Measurements from ENCODE around the gene OR10J5.

Gene OR10J5

GRCh38 chr1:159561497-159561896, 25.7 kb upstream of the OR10J5 start:
- no peak for DNase-seq
- Histone ChIP-seq H3K4ac (ENCODE audit: low read depth, low read length) (no peak overlapping the region), H2BK15ac (replicated peaks; ENCODE audit: low read depth) (no peak overlapping the region), H3K36me3 (ENCODE audit: control insufficient read depth, insufficient read depth, low read length) (no peaks in the 10 kb centered on the region), H2BK120ac (ENCODE audit: low read depth, low read length) (no peak overlapping the region), H3K56ac (ENCODE audit: low read length) (no peak overlapping the region), H4K5ac (ENCODE audit: low read length) (no peak overlapping the region), H3K79me2 (ENCODE audit: control insufficient read depth, insufficient read depth, low read length) (no peaks in the 10 kb centered on the region), H3K79me1 (ENCODE audit: low read length) (no peaks in the 10 kb centered on the region), H3K4me1 (ENCODE audit: control insufficient read depth, low read depth, low read length) (no peaks in the 10 kb centered on the region), H3K4me3 (ENCODE audit: low read length) (no peak overlapping the region), H3K4me2 (ENCODE audit: low read length) (no peak overlapping the region), H2AK5ac (ENCODE audit: low read length) (no peak overlapping the region), H2BK5ac (ENCODE audit: low read length) (no peak overlapping the region), H4K8ac (ENCODE audit: low read depth, low read length) (no peak overlapping the region), H3K18ac (ENCODE audit: low read length) (no peak overlapping the region), H3K27ac (ENCODE audit: low read depth, low read length) (no peak overlapping the region), H3K23ac (ENCODE audit: low read length) (no peak overlapping the region), H3K9ac (ENCODE audit: low read length) (no peak overlapping the region), H3K27me3 (ENCODE audit: insufficient read depth, low read length, poor library complexity) (no peaks in the 10 kb centered on the region)

- Histone ChIP-seq H3K56ac (ENCODE audit: low read length) (no peak overlapping the region), H3K4me2 (ENCODE audit: low read length) (no peak overlapping the region), H3K9ac (ENCODE audit: low read length) (no peak overlapping the region), H2AK5ac (ENCODE audit: low read length) (no peak overlapping the region), H3K79me2 (ENCODE audit: control insufficient read depth, insufficient read depth, low read length) (no peaks in the 10 kb centered on the region), H2BK15ac (replicated peaks; ENCODE audit: low read depth) (no peak overlapping the region), H3K4ac (ENCODE audit: low read depth, low read length) (no peak overlapping the region), H3K4me3 (ENCODE audit: low read length) (no peak overlapping the region), H3K27ac (ENCODE audit: low read depth, low read length) (no peak overlapping the region), H4K5ac (ENCODE audit: low read length) (no peak overlapping the region), H3K36me3 (ENCODE audit: control insufficient read depth, insufficient read depth, low read length) (no peaks in the 10 kb centered on the region), H3K27me3 (ENCODE audit: insufficient read depth, low read length, poor library complexity) (no peaks in the 10 kb centered on the region), H2BK120ac (ENCODE audit: low read depth, low read length) (no peak overlapping the region), H3K4me1 (ENCODE audit: control insufficient read depth, low read depth, low read length) (no peaks in the 10 kb centered on the region), H3K23ac (ENCODE audit: low read length) (no peak overlapping the region), H3K79me1 (ENCODE audit: low read length) (no peaks in the 10 kb centered on the region), H3K18ac (ENCODE audit: low read length) (no peak overlapping the region), H2BK5ac (ENCODE audit: low read length) (no peak overlapping the region), H4K8ac (ENCODE audit: low read depth, low read length) (no peak overlapping the region)
- WGBS (ENCODE audit: extremely low coverage, insufficient coverage, low lambda C conversion rate): no CpG with 5 or more reads among the region's 2 CpGs
- no peak for DNase-seq
Observed at GRCh38 chr1:159560599-159560998, 24.8 kb upstream of the OR10J5 start.

GRCh38 chr1:159556931-159557369, 21.1 kb upstream of the OR10J5 start:
- Histone ChIP-seq H3K4ac (ENCODE audit: low read depth, low read length) (no peak overlapping the region), H2BK5ac (ENCODE audit: low read length) (no peak overlapping the region), H3K56ac (ENCODE audit: low read length) (no peak overlapping the region), H3K79me2 (ENCODE audit: control insufficient read depth, insufficient read depth, low read length) (no peaks in the 10 kb centered on the region), H3K79me1 (ENCODE audit: low read length) (no peaks in the 10 kb centered on the region), H4K5ac (ENCODE audit: low read length) (no peak overlapping the region), H3K27me3 (ENCODE audit: insufficient read depth, low read length, poor library complexity) (no peaks in the 10 kb centered on the region), H2BK120ac (ENCODE audit: low read depth, low read length) (no peak overlapping the region), H3K4me3 (ENCODE audit: low read length) (no peak overlapping the region), H2AK5ac (ENCODE audit: low read length) (no peak overlapping the region), H3K4me1 (ENCODE audit: control insufficient read depth, low read depth, low read length) (no peaks in the 10 kb centered on the region), H3K18ac (ENCODE audit: low read length) (no peak overlapping the region), H3K4me2 (ENCODE audit: low read length) (no peak overlapping the region), H3K27ac (ENCODE audit: low read depth, low read length) (no peak overlapping the region), H3K23ac (ENCODE audit: low read length) (no peak overlapping the region), H4K8ac (ENCODE audit: low read depth, low read length) (no peak overlapping the region), H3K9ac (ENCODE audit: low read length) (no peak overlapping the region), H3K36me3 (ENCODE audit: control insufficient read depth, insufficient read depth, low read length) (no peaks in the 10 kb centered on the region), H2BK15ac (replicated peaks; ENCODE audit: low read depth) (no peak overlapping the region)
- no CpG with 5 or more reads among the region's 3 CpGs for WGBS (ENCODE audit: extremely low coverage, insufficient coverage, low lambda C conversion rate)
- no peak for DNase-seq

GRCh38 chr1:159554696-159555095, 18.9 kb upstream of the OR10J5 start:
- H3K36me3 ChIP-seq (ENCODE audit: control insufficient read depth, insufficient read depth, low read length): no peaks in the 10 kb centered on the region
- no peak overlapping the region for H3K27ac ChIP-seq (ENCODE audit: low read depth, low read length)
- no peaks in the 10 kb centered on the region for H3K4me1 ChIP-seq (ENCODE audit: control insufficient read depth, low read depth, low read length)
- H3K9ac ChIP-seq (ENCODE audit: low read length): no peak overlapping the region
- H3K4ac ChIP-seq (ENCODE audit: low read depth, low read length): no peak overlapping the region
- no peak overlapping the region for H3K4me3 ChIP-seq (ENCODE audit: low read length)
- no peak overlapping the region for H2BK120ac ChIP-seq (ENCODE audit: low read depth, low read length)
- no peak overlapping the region for H3K4me2 ChIP-seq (ENCODE audit: low read length)
- no peak overlapping the region for H3K23ac ChIP-seq (ENCODE audit: low read length)
- no CpG with 5 or more reads among the region's 1 CpG for WGBS (ENCODE audit: extremely low coverage, insufficient coverage, low lambda C conversion rate)
- no peak overlapping the region for H4K5ac ChIP-seq (ENCODE audit: low read length)
- no peaks in the 10 kb centered on the region for H3K79me1 ChIP-seq (ENCODE audit: low read length)
- no peaks in the 10 kb centered on the region for H3K79me2 ChIP-seq (ENCODE audit: control insufficient read depth, insufficient read depth, low read length)
- H3K18ac ChIP-seq (ENCODE audit: low read length): no peak overlapping the region
- H4K8ac ChIP-seq (ENCODE audit: low read depth, low read length): no peak overlapping the region
- H2BK15ac ChIP-seq (replicated peaks; ENCODE audit: low read depth): no peak overlapping the region
- no peak overlapping the region for H2BK5ac ChIP-seq (ENCODE audit: low read length)
- no peak for DNase-seq
- H3K27me3 ChIP-seq (ENCODE audit: insufficient read depth, low read length, poor library complexity): no peaks in the 10 kb centered on the region
- no peak overlapping the region for H2AK5ac ChIP-seq (ENCODE audit: low read length)
- no peak overlapping the region for H3K56ac ChIP-seq (ENCODE audit: low read length)

- H3K4me3 ChIP-seq (ENCODE audit: low read length): no peak overlapping the region
Observed at GRCh38 chr1:159554261-159554660, 18.5 kb upstream of the OR10J5 start.

GRCh38 chr1:159548126-159548525, 12.3 kb upstream of the OR10J5 start:
- H3K4me3 ChIP-seq (ENCODE audit: low read length): no peak overlapping the region
- H3K23ac ChIP-seq (ENCODE audit: low read length): no peak overlapping the region
- DNase-seq: no peak
- H4K8ac ChIP-seq (ENCODE audit: low read depth, low read length): no peak overlapping the region
- WGBS (ENCODE audit: extremely low coverage, insufficient coverage, low lambda C conversion rate): no CpG with 5 or more reads among the region's 2 CpGs
- H3K4me2 ChIP-seq (ENCODE audit: low read length): no peak overlapping the region
- no peak overlapping the region for H4K5ac ChIP-seq (ENCODE audit: low read length)
- no peaks in the 10 kb centered on the region for H3K79me1 ChIP-seq (ENCODE audit: low read length)
- no peak overlapping the region for H2BK5ac ChIP-seq (ENCODE audit: low read length)
- H3K18ac ChIP-seq (ENCODE audit: low read length): no peak overlapping the region
- H3K79me2 ChIP-seq (ENCODE audit: control insufficient read depth, insufficient read depth, low read length): no peaks in the 10 kb centered on the region
- no peak overlapping the region for H3K9ac ChIP-seq (ENCODE audit: low read length)
- no peak overlapping the region for H3K56ac ChIP-seq (ENCODE audit: low read length)
- H2BK120ac ChIP-seq (ENCODE audit: low read depth, low read length): no peak overlapping the region
- H3K27me3 ChIP-seq (ENCODE audit: insufficient read depth, low read length, poor library complexity): no peaks in the 10 kb centered on the region
- no peaks in the 10 kb centered on the region for H3K36me3 ChIP-seq (ENCODE audit: control insufficient read depth, insufficient read depth, low read length)
- H2BK15ac ChIP-seq (replicated peaks; ENCODE audit: low read depth): no peak overlapping the region
- no peaks in the 10 kb centered on the region for H3K4me1 ChIP-seq (ENCODE audit: control insufficient read depth, low read depth, low read length)
- H3K4ac ChIP-seq (ENCODE audit: low read depth, low read length): no peak overlapping the region
- H3K27ac ChIP-seq (ENCODE audit: low read depth, low read length): no peak overlapping the region
- no peak overlapping the region for H2AK5ac ChIP-seq (ENCODE audit: low read length)

More at GRCh38 chr1:159554261-159554660, 18.5 kb upstream of the OR10J5 start:
- H3K79me2 ChIP-seq (ENCODE audit: control insufficient read depth, insufficient read depth, low read length): no peaks in the 10 kb centered on the region
- H4K8ac ChIP-seq (ENCODE audit: low read depth, low read length): no peak overlapping the region
- H3K23ac ChIP-seq (ENCODE audit: low read length): no peak overlapping the region
- no peak overlapping the region for H3K18ac ChIP-seq (ENCODE audit: low read length)
- H2BK120ac ChIP-seq (ENCODE audit: low read depth, low read length): no peak overlapping the region
- no peak overlapping the region for H3K4ac ChIP-seq (ENCODE audit: low read depth, low read length)
- no peak overlapping the region for H3K9ac ChIP-seq (ENCODE audit: low read length)
- H3K4me2 ChIP-seq (ENCODE audit: low read length): no peak overlapping the region
- H3K4me1 ChIP-seq (ENCODE audit: control insufficient read depth, low read depth, low read length): no peaks in the 10 kb centered on the region
- DNase-seq: no peak
- H2AK5ac ChIP-seq (ENCODE audit: low read length): no peak overlapping the region
- no peaks in the 10 kb centered on the region for H3K79me1 ChIP-seq (ENCODE audit: low read length)
- WGBS (ENCODE audit: extremely low coverage, insufficient coverage, low lambda C conversion rate): no CpG with 5 or more reads among the region's 3 CpGs
- no peak overlapping the region for H4K5ac ChIP-seq (ENCODE audit: low read length)
- H3K27ac ChIP-seq (ENCODE audit: low read depth, low read length): no peak overlapping the region
- no peaks in the 10 kb centered on the region for H3K36me3 ChIP-seq (ENCODE audit: control insufficient read depth, insufficient read depth, low read length)
- H3K56ac ChIP-seq (ENCODE audit: low read length): no peak overlapping the region
- H2BK15ac ChIP-seq (replicated peaks; ENCODE audit: low read depth): no peak overlapping the region
- H3K27me3 ChIP-seq (ENCODE audit: insufficient read depth, low read length, poor library complexity): no peaks in the 10 kb centered on the region
- no peak overlapping the region for H2BK5ac ChIP-seq (ENCODE audit: low read length)
